Measurements from ENCODE around the gene TPSB2. TPM values are rescaled to one million over a fixed set of nuclear protein-coding genes. Genes with fewer than 3 reads are reported as not detected.

The TPSB2 gene
- polyA plus RNA-seq, 1 donor (not counting 4 experiments of a cell fraction or from before 2014, with no cell fraction given): not detected

GRCh38 chr16:1196494-1196893 is 33.5 kb downstream of the TPSB2 start:
- H2AFZ ChIP-seq (ENCODE audit: control insufficient read depth, low read length): no peak overlapping the region
- no peak overlapping the region for H3K4me2 ChIP-seq (ENCODE audit: control insufficient read depth, extremely low read depth, insufficient read depth, low read depth, low read length)
- H3K27me3 ChIP-seq (ENCODE audit: control insufficient read depth, extremely low read depth, insufficient read depth, low read length): no peaks in the 10 kb centered on the region
- dilution Hi-C loops (cut with MboI; ENCODE audit: extremely low pct_ligation_motif_present, low sequenced_read_pairs): no loop called here
- DNase-seq (ENCODE audit: low read depth, low spot score) (no peak), FAIRE-seq (no peak)
- no peaks in the 10 kb centered on the region for H3K9me1 ChIP-seq (ENCODE audit: control insufficient read depth, extremely low read depth, insufficient read depth, low read length)
- H3K36me3 ChIP-seq (ENCODE audit: control insufficient read depth in 2 of 2, extremely low read depth in 1 of 2, insufficient read depth in 2 of 2, low read length in 2 of 2): no peaks in the 10 kb centered on the region
- H4K20me1 ChIP-seq (ENCODE audit: control insufficient read depth, extremely low read depth, insufficient read depth, low read length): no peaks in the 10 kb centered on the region
- no peak overlapping the region for H3K9ac ChIP-seq (ENCODE audit: control insufficient read depth, extremely low read depth, insufficient read depth, low read length)
- H3K27ac ChIP-seq (ENCODE audit: control insufficient read depth, insufficient read depth, low read length): no peak overlapping the region
- TF ChIP-seq EZH2 (IDR thresholded peaks at IDR 0.05; ENCODE audit: low read length) (no peak), CTCF (optimal IDR thresholded peaks at IDR 0.05 in 1 of 3, IDR thresholded peaks at IDR 0.05 in 1 of 3, conservative IDR thresholded peaks at IDR 0.05 in 1 of 3; ENCODE audit: extremely low read depth in 1 of 3, insufficient read depth in 2 of 3, low read length in 3 of 3) (no peak)
- no peaks in the 10 kb centered on the region for H3K79me2 ChIP-seq (ENCODE audit: control insufficient read depth, insufficient read depth, low read length)
- no peak overlapping the region for H3K4me3 ChIP-seq (ENCODE audit: control insufficient read depth in 2 of 3, extremely low read depth in 1 of 3, insufficient read depth in 2 of 3, low read depth in 1 of 3, low read length in 3 of 3)
- H3K9me3 ChIP-seq (ENCODE audit: control insufficient read depth, low read depth, low read length): peaks cover 4% of the 10 kb centered on the region
- H3K4me1 ChIP-seq (ENCODE audit: control insufficient read depth, extremely low read depth, insufficient read depth, low read length): no peaks in the 10 kb centered on the region

- DNase-seq (ENCODE audit: low read depth, low spot score) (no peak), FAIRE-seq (no peak)
- Histone ChIP-seq H3K9ac (ENCODE audit: control insufficient read depth, extremely low read depth, insufficient read depth, low read length) (no peak overlapping the region), H3K4me2 (ENCODE audit: control insufficient read depth, extremely low read depth, insufficient read depth, low read depth, low read length) (no peak overlapping the region), H3K4me3 (ENCODE audit: control insufficient read depth in 2 of 3, extremely low read depth in 1 of 3, insufficient read depth in 2 of 3, low read depth in 1 of 3, low read length in 3 of 3) (no peak overlapping the region), H3K79me2 (ENCODE audit: control insufficient read depth, insufficient read depth, low read length) (no peaks in the 10 kb centered on the region), H2AFZ (ENCODE audit: control insufficient read depth, low read length) (no peak overlapping the region), H3K27ac (ENCODE audit: control insufficient read depth, insufficient read depth, low read length) (no peak overlapping the region), H3K36me3 (ENCODE audit: control insufficient read depth in 2 of 2, extremely low read depth in 1 of 2, insufficient read depth in 2 of 2, low read length in 2 of 2) (no peaks in the 10 kb centered on the region), H3K9me1 (ENCODE audit: control insufficient read depth, extremely low read depth, insufficient read depth, low read length) (no peaks in the 10 kb centered on the region), H3K27me3 (ENCODE audit: control insufficient read depth, extremely low read depth, insufficient read depth, low read length) (no peaks in the 10 kb centered on the region), H3K9me3 (ENCODE audit: control insufficient read depth, low read depth, low read length) (peaks cover 4% of the 10 kb centered on the region), H4K20me1 (ENCODE audit: control insufficient read depth, extremely low read depth, insufficient read depth, low read length) (no peaks in the 10 kb centered on the region), H3K4me1 (ENCODE audit: control insufficient read depth, extremely low read depth, insufficient read depth, low read length) (no peaks in the 10 kb centered on the region)
- dilution Hi-C loops (cut with MboI; ENCODE audit: extremely low pct_ligation_motif_present, low sequenced_read_pairs): no loop called here
- no peak for TF ChIP-seq CTCF (optimal IDR thresholded peaks at IDR 0.05 in 1 of 3, IDR thresholded peaks at IDR 0.05 in 1 of 3, conservative IDR thresholded peaks at IDR 0.05 in 1 of 3; ENCODE audit: extremely low read depth in 1 of 3, insufficient read depth in 2 of 3, low read length in 3 of 3)
- no peak for TF ChIP-seq EZH2 (IDR thresholded peaks at IDR 0.05; ENCODE audit: low read length)
Measured at GRCh38 chr16:1195393-1195666, 34.7 kb downstream of the TPSB2 start.

Data from keratinocyte (primary cell).